IMR-90 (cell line): ENCODE data around the gene STRN. TPM values are rescaled to one million over a fixed set of nuclear protein-coding genes. Genes with fewer than 3 reads are reported as not detected.

Experiments used
- ATAC-seq: fragments of 200-7000 bp; cut with Tn5 transposase; 2 replicates; pipeline ENCODE4 v1.9.1; 2020; ENCODE audit warnings: low read depth, mild to moderate bottlenecking, moderate library complexity
- BruUV-seq: library from RNA; stranded (reverse); fragments of 400-500 nt; replicated peaks from 2 replicates; lab custom pipeline; 2021; lab: Mats Ljungman, UMichigan
- CTCF ChIA-PET: fragments of 300-600 bp; formaldehyde crosslinking; extraction: SDS; loops from one replicate; lab custom pipeline; 2021; ENCODE audit warnings: antibody characterized with exemption; lab: Yijun Ruan, JAX
- POLR2A ChIA-PET: fragments of 300-600 bp; sonication (Branson Sonifier 250); formaldehyde crosslinking; loops from one replicate; lab custom pipeline; 2022; ENCODE audit warnings: antibody characterized with exemption; ENCODE audit not compliant: unreplicated experiment; lab: Charles Lee
- DNase-seq: peaks from one replicate; pipeline ENCODE4 v3.0.0; 2013
- H2AFZ ChIP-seq: replicated peaks from 2 replicates; pipeline ENCODE3; 2013; ENCODE audit warnings: low read length, mild to moderate bottlenecking; ENCODE audit not compliant: poor library complexity
- H2AK5ac ChIP-seq: 2 replicates; pipeline ENCODE4 v1.6.1; 2013; ENCODE audit warnings: low read depth, low read length, inconsistent platforms
- H2AK9ac ChIP-seq: replicated peaks from 2 replicates; pipeline ENCODE3; 2013; ENCODE audit warnings: mild to moderate bottlenecking, low read depth, low read length, moderate library complexity; ENCODE audit not compliant: poor library complexity
- H2BK120ac ChIP-seq: 2 replicates; pipeline ENCODE4 v1.6.1; 2013; ENCODE audit warnings: low read depth, low read length, inconsistent platforms
- H2BK15ac ChIP-seq: 3 replicates; pipeline ENCODE4 v1.6.1; 2013; ENCODE audit warnings: low read depth, low read length, inconsistent platforms
- H2BK20ac ChIP-seq: 2 replicates; pipeline ENCODE4 v1.6.1; 2013; ENCODE audit warnings: low read depth, mild to moderate bottlenecking, inconsistent platforms, low read length, moderate library complexity
- H2BK5ac ChIP-seq: 2 replicates; pipeline ENCODE4 v1.6.1; 2013; ENCODE audit warnings: mild to moderate bottlenecking, low read depth, low read length, inconsistent platforms; ENCODE audit not compliant: poor library complexity, severe bottlenecking
- H3K14ac ChIP-seq: replicated peaks from 2 replicates; pipeline ENCODE4 v1.6.1; 2013; ENCODE audit warnings: low read depth, low read length, inconsistent platforms
- H3K18ac ChIP-seq: 2 replicates; pipeline ENCODE4 v1.6.1; 2013; ENCODE audit warnings: low read depth, low read length, control low read depth
- H3K23ac ChIP-seq: 2 replicates; pipeline ENCODE4 v1.6.1; 2013; ENCODE audit warnings: low read depth, low read length, inconsistent platforms
- H3K27ac ChIP-seq: 2 replicates; pipeline ENCODE4 v1.5.1; 2013; ENCODE audit warnings: mild to moderate bottlenecking, control low read depth, low read length; ENCODE audit not compliant: insufficient read depth
- H3K27me3 ChIP-seq: 2 replicates; pipeline ENCODE4 v1.6.1; 2013; ENCODE audit warnings: low read length; ENCODE audit not compliant: control insufficient read depth, insufficient read depth
- H3K36me3 ChIP-seq: 2 replicates; pipeline ENCODE4 v1.6.1; 2013; ENCODE audit warnings: low read length, mixed read lengths; ENCODE audit not compliant: control insufficient read depth, insufficient read depth
- H3K4ac ChIP-seq: 2 replicates; pipeline ENCODE4 v1.6.1; 2013; ENCODE audit warnings: low read depth, low read length, inconsistent platforms
- H3K4me1 ChIP-seq: 2 replicates; pipeline ENCODE4 v1.6.1; 2013; ENCODE audit warnings: low read length, mixed read lengths; ENCODE audit not compliant: control insufficient read depth, insufficient read depth
- H3K4me2 ChIP-seq: 2 replicates; pipeline ENCODE4 v1.6.1; 2013; ENCODE audit warnings: low read depth, mild to moderate bottlenecking, control low read depth, low read length, moderate library complexity
- H3K4me3 ChIP-seq: 2 replicates; pipeline ENCODE4 v1.5.1; 2013; ENCODE audit warnings: low read depth, mild to moderate bottlenecking, control low read depth, low read length, moderate library complexity; ENCODE audit not compliant: insufficient read depth
- H3K56ac ChIP-seq: 2 replicates; pipeline ENCODE4 v1.6.1; 2013; ENCODE audit warnings: low read length, inconsistent platforms; ENCODE audit not compliant: insufficient read depth; ENCODE audit errors: extremely low read depth
- H3K79me1 ChIP-seq, 2 experiments: 2 replicates each; pipeline ENCODE4 v1.6.1; 2013; ENCODE audit warnings: low read length in 2 of 2, inconsistent platforms in 1 of 2, low read depth in 1 of 2
- H3K9ac ChIP-seq: 2 replicates; pipeline ENCODE4 v1.6.1; 2013; ENCODE audit warnings: low read depth, low read length, control low read depth
- H3K9me1 ChIP-seq: 2 replicates; pipeline ENCODE4 v1.6.1; 2013; ENCODE audit warnings: low read length, inconsistent platforms; ENCODE audit not compliant: insufficient read depth
- H3K9me3 ChIP-seq: 2 replicates; pipeline ENCODE4 v1.6.1; 2013; ENCODE audit warnings: low read length; ENCODE audit not compliant: control insufficient read depth, insufficient read depth
- H4K20me1 ChIP-seq: 2 replicates; pipeline ENCODE4 v1.6.1; 2013; ENCODE audit warnings: low read length, inconsistent platforms; ENCODE audit not compliant: insufficient read depth
- H4K5ac ChIP-seq: 2 replicates; pipeline ENCODE4 v1.6.1; 2013; ENCODE audit warnings: mild to moderate bottlenecking, low read depth, low read length, control low read depth
- H4K8ac ChIP-seq, 2 experiments: 2 replicates each; pipeline ENCODE4 v1.6.1; 2013; ENCODE audit warnings: low read depth in 2 of 2, low read length in 2 of 2, control low read depth in 1 of 2, inconsistent platforms in 1 of 2
- H4K91ac ChIP-seq: 2 replicates; pipeline ENCODE4 v1.6.1; 2013; ENCODE audit warnings: low read depth, low read length, inconsistent platforms; ENCODE audit not compliant: insufficient read depth
- BHLHE40 ChIP-seq: fragments of 150-350 bp; IDR thresholded peaks from 2 replicates; pipeline ENCODE4 v1.6.1; 2016; ENCODE audit warnings: mild to moderate bottlenecking, low read depth, low read length
- CEBPB ChIP-seq: IDR thresholded peaks from 2 replicates; pipeline ENCODE4 v1.6.1; 2012; ENCODE audit warnings: low read depth, low read length, improper control_type of control experiment
- CHD1 ChIP-seq: IDR thresholded peaks from 2 replicates; pipeline ENCODE4 v1.6.1; 2012; ENCODE audit warnings: low read depth, low read length, improper control_type of control experiment
- FOS ChIP-seq: fragments of 150-350 bp; IDR thresholded peaks from 2 replicates; pipeline ENCODE4 v1.6.1; 2016; ENCODE audit warnings: low read depth, low read length
- MAFK ChIP-seq: IDR thresholded peaks from 2 replicates; pipeline ENCODE4 v1.6.1; 2012; ENCODE audit warnings: low read depth, low read length, improper control_type of control experiment
- MAZ ChIP-seq: IDR thresholded peaks from 2 replicates; pipeline ENCODE4 v1.6.1; 2012; ENCODE audit warnings: low read depth, mild to moderate bottlenecking, low read length, improper control_type of control experiment, moderate library complexity, borderline replicate concordance
- MXI1 ChIP-seq: IDR thresholded peaks from 2 replicates; pipeline ENCODE4 v1.6.1; 2012; ENCODE audit warnings: low read depth, mild to moderate bottlenecking, low read length, moderate library complexity, borderline replicate concordance
- NFE2L2 ChIP-seq: fragments of 150-350 bp; IDR thresholded peaks from 2 replicates; pipeline ENCODE4 v1.6.1; 2016; ENCODE audit warnings: low read depth, mild to moderate bottlenecking, low read length
- POLR2A ChIP-seq: IDR thresholded peaks from 2 replicates; pipeline ENCODE4 v1.6.1; 2012; ENCODE audit warnings: mild to moderate bottlenecking, low read depth, low read length
- RAD21 ChIP-seq: IDR thresholded peaks from 2 replicates; pipeline ENCODE4 v1.6.1; 2012; ENCODE audit warnings: low read length, improper control_type of control experiment
- RCOR1 ChIP-seq: IDR thresholded peaks from 2 replicates; pipeline ENCODE4 v1.6.1; 2012; ENCODE audit warnings: mild to moderate bottlenecking, low read length, improper control_type of control experiment; ENCODE audit not compliant: insufficient replicate concordance
- RFX5 ChIP-seq: IDR thresholded peaks from 2 replicates; pipeline ENCODE4 v1.8.0; 2012; ENCODE audit warnings: low read depth, mild to moderate bottlenecking, low read length, moderate library complexity
- SMC3 ChIP-seq: fragments of 150-350 bp; IDR thresholded peaks from 2 replicates; pipeline ENCODE4 v1.6.1; 2016; ENCODE audit warnings: low read depth, mild to moderate bottlenecking, antibody characterized with exemption, low read length, moderate library complexity
- WGBS, 2 experiments: methylation state at CpG; one replicate each; pipeline versions ENCODE4 v1.1.5 to v1.1.7; 2013; ENCODE audit warnings: missing lambda C conversion rate in 2 of 2; ENCODE audit not compliant: insufficient read length in 1 of 2; ENCODE audit errors: extremely low coverage in 2 of 2; 5-methylcytosine and 5-hydroxymethylcytosine counted together
- dilution Hi-C: fragments of 300-500 bp; cut with HindIII; formaldehyde crosslinking; loops from one replicate; pipeline ENCODE4 v1.14.3; 2018; ENCODE audit warnings: low sequenced_read_pairs; ENCODE audit not compliant: unreplicated experiment
- in situ Hi-C: fragments of 300-500 bp; cut with MboI; formaldehyde crosslinking; loops from 3 replicates; pipeline ENCODE4 v1.14.3; 2019; ENCODE audit warnings: low sequenced_read_pairs, inconsistent platforms, mixed read lengths
- intact Hi-C: fragments of 100-400 bp; cut with micrococcal nuclease; formaldehyde crosslinking; loops from 2 replicates; pipeline ENCODE4 v1.10.0; 2022
- polyA plus RNA-seq, 3 experiments: library from polyadenylated mRNA; depleted of rRNA; stranded (reverse); fragments of >200 nt; gene quantifications; 2 replicates each; pipeline ENCODE4 v1.2.3, GENCODE V29; 2012; ENCODE audit warnings: low replicate concordance in 1 of 3
- total RNA-seq: library from RNA; depleted of rRNA; stranded (reverse); fragments of >200 nt; gene quantifications from 2 replicates; pipeline ENCODE4 v1.2.3, GENCODE V29; 2012
- TF ChIP-seq, protein P1 (sequence below): fragments of 150-350 bp; IDR thresholded peaks from 2 replicates; pipeline ENCODE4 v1.6.1; 2016; ENCODE audit warnings: low read depth, mild to moderate bottlenecking, low read length, moderate library complexity, borderline replicate concordance
- TF ChIP-seq, protein P2 (sequence below): fragments of 150-350 bp; IDR thresholded peaks from 2 replicates; pipeline ENCODE4 v1.6.1; 2017; ENCODE audit warnings: mild to moderate bottlenecking, antibody characterized with exemption, low read length, low read depth
- TF ChIP-seq, protein P3 (sequence below): conservative IDR thresholded peaks from 2 replicates; pipeline ENCODE4 v1.5.1; 2012; ENCODE audit warnings: mild to moderate bottlenecking, low read depth, low read length, improper control_type of control experiment

STRN gene
- total and polyA plus RNA-seq, 2 of the 4 experiments (the other 2 are of a cell fraction) = 5.1 to 23.3 TPM

DNA sequence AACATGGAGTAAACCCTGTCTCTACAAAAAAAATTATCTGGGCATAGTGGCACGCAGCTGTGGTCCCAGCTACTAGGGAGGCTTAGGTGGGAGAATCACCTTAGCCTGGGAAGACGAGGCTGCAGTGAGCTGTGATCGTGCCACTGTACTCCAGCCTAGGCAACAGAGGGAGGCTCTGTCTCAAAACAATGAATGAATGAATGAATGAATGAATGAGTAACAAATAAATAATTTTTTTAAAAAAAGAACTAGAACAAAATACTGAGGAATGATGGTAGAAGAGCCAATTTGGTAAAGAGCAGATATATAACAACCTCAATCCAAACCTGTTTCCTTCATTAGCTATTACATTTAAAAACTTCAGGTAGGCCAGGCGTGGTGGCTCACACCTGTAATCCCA lies 60.1 kb downstream of the STRN start:
- no peak overlapping the region for H3K4me3 ChIP-seq
- ChIA-PET CTCF (no interaction called here), POLR2A (no interaction called here)
- H3K27ac ChIP-seq = no peak overlapping the region
- no peak overlapping the region for H3K4ac ChIP-seq
- no peaks in the 10 kb centered on the region for H3K27me3 ChIP-seq
- ATAC-seq = no peak
- no peak overlapping the region for H2BK5ac ChIP-seq
- intact Hi-C loops = no loop called here
- in situ Hi-C loops = no loop called here
- H3K14ac ChIP-seq = no peak overlapping the region
- no CpG with 5 or more reads among the region's 4 CpGs for WGBS, 2 experiments
- DNase-seq = no peak
- TF ChIP-seq BHLHE40 (no peak), RCOR1 (no peak), CEBPB (no peak), SMC3 (no peak), CHD1 (no peak), RFX5 (no peak), MAFK (no peak), MAZ (no peak), FOS (no peak), NFE2L2 (no peak), RAD21 (no peak), POLR2A (no peak), MXI1 (no peak)
- TF ChIP-seq, protein P1, sequence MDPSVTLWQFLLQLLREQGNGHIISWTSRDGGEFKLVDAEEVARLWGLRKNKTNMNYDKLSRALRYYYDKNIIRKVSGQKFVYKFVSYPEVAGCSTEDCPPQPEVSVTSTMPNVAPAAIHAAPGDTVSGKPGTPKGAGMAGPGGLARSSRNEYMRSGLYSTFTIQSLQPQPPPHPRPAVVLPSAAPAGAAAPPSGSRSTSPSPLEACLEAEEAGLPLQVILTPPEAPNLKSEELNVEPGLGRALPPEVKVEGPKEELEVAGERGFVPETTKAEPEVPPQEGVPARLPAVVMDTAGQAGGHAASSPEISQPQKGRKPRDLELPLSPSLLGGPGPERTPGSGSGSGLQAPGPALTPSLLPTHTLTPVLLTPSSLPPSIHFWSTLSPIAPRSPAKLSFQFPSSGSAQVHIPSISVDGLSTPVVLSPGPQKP = no peak
- TF ChIP-seq, protein P2, sequence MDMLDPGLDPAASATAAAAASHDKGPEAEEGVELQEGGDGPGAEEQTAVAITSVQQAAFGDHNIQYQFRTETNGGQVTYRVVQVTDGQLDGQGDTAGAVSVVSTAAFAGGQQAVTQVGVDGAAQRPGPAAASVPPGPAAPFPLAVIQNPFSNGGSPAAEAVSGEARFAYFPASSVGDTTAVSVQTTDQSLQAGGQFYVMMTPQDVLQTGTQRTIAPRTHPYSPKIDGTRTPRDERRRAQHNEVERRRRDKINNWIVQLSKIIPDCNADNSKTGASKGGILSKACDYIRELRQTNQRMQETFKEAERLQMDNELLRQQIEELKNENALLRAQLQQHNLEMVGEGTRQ = no peak
- TF ChIP-seq, protein P3, sequence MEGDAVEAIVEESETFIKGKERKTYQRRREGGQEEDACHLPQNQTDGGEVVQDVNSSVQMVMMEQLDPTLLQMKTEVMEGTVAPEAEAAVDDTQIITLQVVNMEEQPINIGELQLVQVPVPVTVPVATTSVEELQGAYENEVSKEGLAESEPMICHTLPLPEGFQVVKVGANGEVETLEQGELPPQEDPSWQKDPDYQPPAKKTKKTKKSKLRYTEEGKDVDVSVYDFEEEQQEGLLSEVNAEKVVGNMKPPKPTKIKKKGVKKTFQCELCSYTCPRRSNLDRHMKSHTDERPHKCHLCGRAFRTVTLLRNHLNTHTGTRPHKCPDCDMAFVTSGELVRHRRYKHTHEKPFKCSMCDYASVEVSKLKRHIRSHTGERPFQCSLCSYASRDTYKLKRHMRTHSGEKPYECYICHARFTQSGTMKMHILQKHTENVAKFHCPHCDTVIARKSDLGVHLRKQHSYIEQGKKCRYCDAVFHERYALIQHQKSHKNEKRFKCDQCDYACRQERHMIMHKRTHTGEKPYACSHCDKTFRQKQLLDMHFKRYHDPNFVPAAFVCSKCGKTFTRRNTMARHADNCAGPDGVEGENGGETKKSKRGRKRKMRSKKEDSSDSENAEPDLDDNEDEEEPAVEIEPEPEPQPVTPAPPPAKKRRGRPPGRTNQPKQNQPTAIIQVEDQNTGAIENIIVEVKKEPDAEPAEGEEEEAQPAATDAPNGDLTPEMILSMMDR = no peak
- no peak overlapping the region for H3K18ac ChIP-seq
- BruUV-seq = no TSS peak
- no peak overlapping the region for H4K5ac ChIP-seq
- H4K8ac ChIP-seq = no peak overlapping the region
- no peak overlapping the region for H2AFZ ChIP-seq
- H2BK20ac ChIP-seq = no peak overlapping the region
- no peaks in the 10 kb centered on the region for H3K9me3 ChIP-seq
- dilution Hi-C loops = no loop called here
- H4K20me1 ChIP-seq = no peaks in the 10 kb centered on the region
- no peak overlapping the region for H4K91ac ChIP-seq
- peaks cover 5% of the 10 kb centered on the region; the same call in 1 of the 2 replicates for H3K36me3 ChIP-seq
- H2BK15ac ChIP-seq = no peak overlapping the region
- H3K79me1 ChIP-seq = peaks cover 3 to 10% of the 10 kb centered on the region in 2 experiments; a peak in 2 of 4 replicates
- no peak overlapping the region for H3K4me2 ChIP-seq
- no peaks in the 10 kb centered on the region for H3K9me1 ChIP-seq
- H3K23ac ChIP-seq = no peak overlapping the region
- no peak overlapping the region for H3K9ac ChIP-seq
- no peak overlapping the region for H2AK5ac ChIP-seq
- H2BK120ac ChIP-seq = no peak overlapping the region
- H3K4me1 ChIP-seq = no peaks in the 10 kb centered on the region
- no peak overlapping the region for H3K56ac ChIP-seq
- no peak overlapping the region for H2AK9ac ChIP-seq
